ENCODE results near the gene APBB1IP. TPM values are rescaled to one million over a fixed set of nuclear protein-coding genes. Genes with fewer than 3 reads are reported as not detected.

Gene APBB1IP
- total RNA-seq = 10 to 100 TPM; 14.8 to 41.3 (median 26.2) TPM

- no peak for TF ChIP-seq CTCF (IDR thresholded peaks at IDR 0.05; ENCODE audit: low read depth)
Measured at GRCh38 chr10:26437637-26438461, at the start of gene APBB1IP. Gene APBB1IP, plus strand, starts transcription at chr10:26438341. Its CDS starts 53,986 bp downstream, at chr10:26492327.

- TF ChIP-seq CTCF (IDR thresholded peaks at IDR 0.05; ENCODE audit: low read depth) = no peak
Measured at GRCh38 chr10:26389533-26389932, 48.6 kb upstream of the APBB1IP start.

GRCh38 chr10:26391701-26392695 lies 46.1 kb upstream of the APBB1IP start:
- TF ChIP-seq CTCF (IDR thresholded peaks at IDR 0.05; ENCODE audit: low read depth) = no peak

GRCh38 chr10:26407406-26407969 lies 30.7 kb upstream of the APBB1IP start:
- no peak for TF ChIP-seq CTCF (IDR thresholded peaks at IDR 0.05; ENCODE audit: low read depth)

- no peak for TF ChIP-seq CTCF (IDR thresholded peaks at IDR 0.05; ENCODE audit: low read depth)
Measured at GRCh38 chr10:26408858-26409494, 29.2 kb upstream of the APBB1IP start.

- no peak for TF ChIP-seq CTCF (IDR thresholded peaks at IDR 0.05; ENCODE audit: low read depth)
Measured at GRCh38 chr10:26410356-26410755, 27.8 kb upstream of the APBB1IP start.
